Keratinocyte (primary cell): ENCODE data around the gene RPS2.

Experiments used
- CTCF ChIP-seq, 3 experiments: IDR thresholded peaks in 1 of 3; conservative IDR thresholded peaks in 1 of 3; optimal IDR thresholded peaks in 1 of 3; 2 replicates in 2 of 3; 3 replicates in 1 of 3; pipeline versions ENCODE3 to v1.5.1; 2011; ENCODE audit warnings: low read length in 3 of 3, mild to moderate bottlenecking in 3 of 3, moderate library complexity in 2 of 3, control low read depth in 1 of 3, inconsistent platforms in 1 of 3; ENCODE audit not compliant: insufficient read depth in 2 of 3; ENCODE audit errors: extremely low read depth in 1 of 3
- EZH2 ChIP-seq: IDR thresholded peaks from one replicate; pipeline ENCODE4 v1.6.1; 2012; ENCODE audit warnings: inconsistent platforms, mild to moderate bottlenecking, low read length, moderate library complexity

DNA sequence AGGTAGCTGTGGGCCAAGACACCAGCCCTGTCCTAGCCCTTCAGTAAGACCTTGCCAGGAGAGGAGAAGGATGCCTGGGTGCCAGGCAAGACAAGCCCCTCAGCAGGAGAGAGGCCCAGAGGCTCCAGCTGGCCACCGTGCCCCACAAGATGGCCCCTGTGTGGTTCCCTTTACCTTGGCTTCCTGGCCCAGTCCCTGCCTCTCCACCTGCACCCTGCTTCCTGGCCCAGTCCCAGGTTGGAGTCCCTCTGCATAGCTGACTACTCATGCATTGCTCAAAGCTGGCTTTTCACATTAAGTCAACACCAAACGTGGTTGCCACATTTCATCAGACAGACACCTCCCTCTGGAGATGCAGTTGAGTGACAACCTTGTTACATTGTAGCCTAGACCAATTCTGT is 29.1 kb upstream of the RPS2 start:
- TF ChIP-seq CTCF (optimal IDR thresholded peaks at IDR 0.05 in 1 of 3, IDR thresholded peaks at IDR 0.05 in 1 of 3, conservative IDR thresholded peaks at IDR 0.05 in 1 of 3; ENCODE audit: extremely low read depth in 1 of 3, insufficient read depth in 2 of 3, low read length in 3 of 3): no peak
- no peak for TF ChIP-seq EZH2
